NCI-H2029 (cell line): ENCODE results near the gene DCLK1.
"Not testable (repeated sequence)": the region's sequence is repeated elsewhere in the genome, so short reads cannot be mapped to it uniquely, and the experiment has no call there.

Source experiments
- DNase-seq: peaks from one replicate; lab custom pipeline; 2025; lab: John Stamatoyannopoulos, UW

The DCLK1 gene

DNA sequence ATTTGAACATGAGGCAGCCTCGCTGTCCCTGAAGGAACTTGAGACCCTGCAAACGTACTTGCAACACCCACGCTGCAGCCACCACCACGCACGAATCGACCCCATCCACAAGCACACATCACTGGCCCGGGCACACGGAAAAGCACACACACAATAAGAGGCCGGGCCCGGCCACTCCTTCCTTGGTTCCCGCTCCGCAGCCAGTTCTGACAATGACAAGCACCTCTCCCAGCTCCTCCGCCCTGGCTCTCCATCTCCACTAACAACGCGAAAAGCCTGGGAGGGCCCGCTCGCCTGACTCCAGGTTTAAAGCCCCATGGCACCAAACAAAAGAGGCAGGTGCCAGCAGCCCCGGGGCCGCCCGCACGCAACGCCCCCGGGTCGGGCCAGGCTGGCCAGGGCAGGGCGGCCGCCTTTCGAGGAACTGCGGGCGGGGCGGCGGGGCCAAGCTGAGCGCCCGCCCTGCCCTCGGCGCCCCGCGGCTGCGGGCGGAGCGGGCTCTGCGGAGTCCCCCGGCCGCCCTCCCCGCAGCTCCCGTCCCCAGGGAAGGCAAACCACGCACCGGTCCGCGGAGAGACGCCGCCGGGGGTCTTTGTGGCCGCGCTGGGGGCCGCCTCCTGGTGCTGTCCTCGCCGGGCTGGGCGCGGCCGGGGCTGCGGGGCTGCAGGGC, 495 bp downstream of the DCLK1 start:
- DNase-seq = no peak

DNA sequence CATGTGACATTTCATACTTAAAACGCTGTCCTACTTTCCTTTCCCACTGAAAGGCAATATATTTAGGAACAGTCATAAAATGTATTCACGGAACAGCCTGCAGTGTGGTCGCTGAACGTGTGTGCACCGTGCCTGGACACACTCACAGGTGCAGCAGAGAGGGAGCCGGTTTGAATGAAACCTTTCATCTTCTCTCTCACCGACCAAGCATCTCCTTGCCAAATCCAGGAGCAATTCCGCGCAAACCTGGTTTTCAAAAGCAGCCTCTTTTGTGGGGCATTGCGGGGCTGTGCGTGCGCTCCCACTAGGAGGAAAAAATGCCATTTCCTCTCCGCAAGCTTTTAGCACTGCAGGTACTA, 1.0 kb downstream of the DCLK1 start:
- DNase-seq = no peak

DNA sequence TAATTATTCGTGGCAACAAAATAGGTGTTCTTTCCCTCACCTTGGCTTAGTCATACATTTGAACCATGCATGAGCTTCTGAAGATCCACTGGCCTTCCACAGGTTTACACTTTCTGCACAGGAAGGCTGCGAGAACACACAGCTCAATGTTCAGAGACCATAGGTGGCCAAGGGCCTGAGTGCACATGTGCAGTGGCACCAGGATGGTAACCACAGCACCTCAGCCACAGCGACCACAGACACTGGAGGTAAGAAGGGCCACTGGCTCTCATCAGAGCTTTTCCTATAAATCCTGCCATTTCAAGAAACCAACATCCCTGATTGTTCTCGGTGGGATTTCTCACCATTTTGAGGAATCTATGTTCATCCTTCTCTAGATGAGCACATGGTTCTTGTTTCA, 1.6 kb downstream of the DCLK1 start:
- DNase-seq = no peak

DNA sequence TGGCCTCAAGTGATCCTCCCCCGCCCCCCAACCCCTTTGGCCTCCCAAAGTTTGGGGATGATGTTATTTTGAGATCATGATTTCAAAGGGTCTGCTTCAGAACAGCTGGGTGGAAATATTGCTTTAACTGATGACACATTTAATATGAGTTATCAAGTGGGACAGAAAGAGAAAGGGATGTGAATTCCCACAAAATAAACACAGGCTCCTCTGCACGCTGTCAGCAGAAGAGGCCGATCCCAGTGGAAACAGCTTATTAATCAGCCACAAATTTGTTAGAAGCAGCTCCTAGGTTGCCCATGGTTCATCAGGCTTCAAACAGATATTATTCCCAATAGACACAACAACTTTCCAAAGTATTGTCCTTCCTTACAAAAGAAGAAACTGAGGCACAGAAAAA, 4.7 kb downstream of the DCLK1 start:
- DNase-seq = no peak

DNA sequence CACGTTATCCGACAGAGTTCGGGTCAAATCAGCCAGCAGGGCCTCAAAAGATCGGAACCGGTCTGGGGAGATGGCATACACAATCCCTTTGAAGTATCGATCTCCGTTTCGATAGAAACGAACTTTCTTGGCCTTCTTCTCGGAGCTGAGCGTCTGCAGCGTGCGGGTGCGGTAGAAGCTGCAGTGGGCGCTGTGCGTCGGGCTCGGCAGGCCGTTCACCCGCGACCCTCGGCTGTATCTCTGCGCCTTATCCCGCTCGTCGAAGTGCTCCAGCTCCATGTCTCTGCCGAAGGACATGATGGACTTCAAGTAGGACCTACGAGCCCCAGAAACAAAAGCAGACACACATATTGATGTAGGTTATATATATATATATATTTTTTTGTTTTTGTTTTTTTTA, 5.3 kb downstream of the DCLK1 start:
- no peak for DNase-seq

DNA sequence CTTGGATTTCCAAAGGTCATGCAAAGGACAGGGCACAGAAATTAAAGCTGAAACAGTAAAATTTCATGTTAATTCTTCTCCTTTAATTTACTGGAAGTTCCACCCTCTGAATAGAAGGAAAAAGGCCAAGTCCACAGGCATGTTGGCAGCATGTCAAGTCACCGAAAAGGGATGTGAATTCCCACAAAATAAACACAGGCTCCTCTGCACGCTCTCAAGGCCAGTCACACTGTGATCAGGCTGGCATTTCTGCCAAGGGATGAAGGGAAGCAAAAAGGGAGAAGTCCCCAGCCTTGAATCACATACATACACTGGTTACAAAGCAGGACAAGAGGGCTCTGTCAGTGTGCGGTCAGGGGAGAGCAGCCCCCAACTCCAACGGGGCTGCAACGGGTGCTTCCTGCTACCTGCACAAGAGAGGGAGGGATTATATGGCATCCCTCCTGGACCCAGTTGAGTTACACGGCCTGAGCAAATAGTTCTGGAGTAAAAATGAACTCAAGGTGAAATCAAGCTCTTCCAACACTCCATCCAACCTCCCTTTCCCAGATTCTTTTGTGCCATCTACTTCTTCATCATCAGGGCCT, 6.9 kb downstream of the DCLK1 start:
- no peak for DNase-seq

DNA sequence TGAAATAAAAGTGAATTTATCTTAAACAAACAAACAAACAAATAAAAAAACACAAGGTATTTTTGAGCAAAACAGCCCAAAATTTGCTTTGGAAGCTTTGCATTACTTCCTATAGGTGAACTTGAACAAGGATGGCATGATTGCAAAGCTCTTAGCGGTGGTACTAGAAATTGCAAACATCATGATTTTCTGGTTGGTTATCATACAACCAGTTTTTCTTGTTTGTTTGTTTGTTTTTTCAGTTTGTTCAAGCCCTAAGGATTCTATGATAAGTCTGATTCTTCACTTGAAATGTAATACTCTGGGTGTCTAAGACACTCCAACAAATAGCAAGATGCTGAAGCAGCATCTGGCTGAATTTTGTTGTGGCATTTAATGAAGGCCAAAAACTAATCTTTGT, 15.9 kb downstream of the DCLK1 start:
- DNase-seq = no peak

DNA sequence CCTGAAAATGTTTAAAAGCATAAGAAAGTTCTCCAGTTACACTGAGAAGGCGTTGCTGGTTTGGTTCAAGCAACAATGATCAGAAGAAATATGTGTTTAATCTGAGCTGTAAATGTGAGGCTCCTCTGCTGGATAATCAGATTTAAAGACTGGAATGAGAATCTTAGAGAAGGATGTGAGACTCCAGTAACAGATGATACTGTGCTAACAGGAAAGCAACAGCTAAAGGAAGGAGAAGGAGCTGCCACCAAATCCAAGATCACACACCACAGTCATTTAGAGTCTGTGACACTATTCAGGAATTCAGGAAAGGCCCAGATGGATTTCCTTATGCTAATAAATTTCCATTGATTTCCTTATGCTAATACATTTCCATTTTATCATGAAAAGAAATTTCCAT, 16.9 kb downstream of the DCLK1 start:
- no peak for DNase-seq

DNA sequence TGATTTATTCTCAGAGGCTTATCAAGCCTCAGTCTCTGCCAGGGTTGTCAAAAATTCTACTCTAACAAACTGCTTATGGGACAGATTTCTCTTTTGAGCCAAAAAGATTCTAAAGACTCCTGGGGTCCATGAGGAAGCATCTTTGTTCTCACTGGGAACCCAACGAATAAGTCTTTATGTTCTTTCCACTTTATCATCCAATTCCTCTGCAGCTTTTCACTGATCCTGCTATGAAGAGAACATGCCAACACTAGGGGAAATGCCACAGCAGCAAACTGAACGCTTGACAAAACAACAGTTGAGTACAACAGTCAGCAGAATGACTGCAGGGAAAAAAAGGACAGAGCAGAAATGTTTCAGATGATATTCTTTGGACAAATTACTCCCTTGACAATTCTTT, 22.2 kb downstream of the DCLK1 start:
- DNase-seq = no peak

DNA sequence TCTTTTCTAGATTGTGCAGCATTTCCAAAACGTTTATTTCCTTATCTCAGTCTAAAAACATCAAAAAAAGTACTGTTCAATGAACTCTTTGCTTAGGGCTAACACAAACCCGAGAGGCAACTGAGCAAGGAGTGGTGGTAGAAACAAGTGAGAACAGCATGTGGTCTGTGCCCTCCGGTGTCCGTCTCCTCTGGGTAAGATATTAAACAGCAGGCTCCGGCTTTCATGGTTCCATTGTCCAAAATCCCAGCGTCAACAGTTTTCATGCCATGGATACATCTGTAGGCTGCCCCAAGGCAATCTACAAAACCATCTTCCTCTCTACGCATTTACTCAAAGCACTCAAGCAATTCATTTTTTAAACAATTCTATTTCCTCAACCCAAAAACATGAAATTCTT, 22.8 kb downstream of the DCLK1 start:
- no peak for DNase-seq

DNA sequence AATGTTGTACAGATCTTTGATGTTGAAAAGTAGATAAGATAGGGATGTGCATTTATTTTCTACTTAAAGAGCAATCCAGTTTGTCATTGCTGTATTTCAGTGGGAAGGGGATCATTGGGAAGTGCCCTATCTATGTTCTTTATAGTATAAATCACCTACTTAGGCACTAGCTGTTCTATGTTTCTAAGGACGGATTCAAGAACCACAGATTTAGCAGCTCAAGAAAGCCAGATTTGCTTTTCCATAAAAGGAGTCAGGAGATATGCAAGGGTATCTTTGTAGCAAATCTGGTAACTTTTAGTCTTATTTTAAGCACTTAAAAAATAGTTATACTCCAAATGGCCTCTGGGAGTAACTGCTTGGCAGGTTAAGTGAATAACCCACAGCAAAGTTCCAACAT, 23.7 kb downstream of the DCLK1 start:
- no peak for DNase-seq

DNA sequence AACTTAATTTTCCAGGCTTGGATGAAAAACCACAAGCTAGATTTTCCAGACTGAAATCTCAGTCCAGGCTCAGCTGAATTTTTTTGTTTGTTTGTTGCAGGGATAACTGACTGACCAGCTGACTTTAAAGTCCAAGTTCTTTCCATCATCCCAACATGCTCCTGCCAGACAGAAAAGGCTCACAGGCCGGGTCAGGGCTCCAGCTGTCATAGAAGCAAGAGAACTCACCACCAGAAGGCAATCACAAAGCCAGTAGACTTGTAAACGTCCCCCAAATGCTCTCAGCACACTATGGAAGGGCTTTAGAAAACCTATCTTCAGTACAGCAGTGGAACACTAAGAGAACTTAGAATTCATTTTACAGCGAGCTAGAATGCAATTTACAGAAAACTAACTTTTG, 25.5 kb downstream of the DCLK1 start:
- DNase-seq = no peak

DNA sequence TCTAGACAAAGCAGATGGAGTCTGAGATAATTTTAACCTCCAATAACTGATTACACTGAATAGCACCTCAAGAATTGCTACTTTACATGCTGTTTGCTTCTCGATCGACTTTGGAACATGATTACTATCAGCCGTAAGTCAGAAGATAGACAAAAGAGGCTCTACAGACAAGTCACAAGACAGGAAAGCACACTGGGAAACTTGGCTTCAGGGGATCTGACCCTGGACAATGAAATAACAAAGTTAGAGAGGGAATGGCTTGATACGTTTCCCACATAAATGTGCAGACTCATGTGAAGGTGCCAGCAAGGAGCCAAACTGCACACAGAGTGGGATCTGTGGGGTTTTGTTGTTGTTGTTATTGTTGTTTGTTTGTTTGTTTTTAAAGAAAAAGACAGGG, 28.5 kb downstream of the DCLK1 start:
- DNase-seq = no peak

DNA sequence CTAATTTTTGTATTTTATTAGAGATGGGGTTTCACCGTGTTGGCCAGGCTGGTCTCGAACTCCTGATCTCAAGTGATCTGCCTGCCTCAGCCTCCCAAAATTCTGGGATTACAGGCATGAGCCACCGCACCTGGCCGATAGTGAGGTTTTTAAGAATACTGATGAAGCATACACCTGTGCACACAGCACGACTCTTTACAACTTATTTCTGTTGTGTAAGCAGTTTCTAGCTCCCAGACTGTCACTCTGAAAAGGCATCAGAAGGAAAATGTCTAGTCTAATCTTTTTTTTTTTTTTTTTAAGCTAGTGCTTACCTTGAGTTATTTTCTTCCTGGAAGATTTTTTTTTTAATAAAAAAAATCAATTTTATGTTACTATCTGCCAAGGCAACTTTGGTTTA, 29.3 kb downstream of the DCLK1 start:
- not testable (repeated sequence) for DNase-seq

DNA sequence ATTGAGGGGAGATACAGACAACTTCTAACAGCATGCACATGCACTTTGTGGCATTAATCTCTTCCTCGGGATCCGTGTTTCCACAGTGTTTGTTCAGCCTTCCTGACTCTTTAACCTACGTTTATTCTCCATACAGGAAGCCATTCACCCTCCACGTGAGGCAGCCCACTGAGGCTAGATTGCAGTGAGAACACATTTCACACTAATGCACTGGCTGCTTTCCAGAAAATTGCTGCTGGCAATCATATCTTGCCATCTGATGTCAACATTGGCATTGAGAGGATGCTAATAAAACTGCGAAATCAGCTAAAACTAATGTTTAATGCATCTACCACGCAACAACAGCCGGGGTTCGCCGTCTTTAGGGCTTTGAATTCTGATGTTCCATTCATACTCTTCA, 30.0 kb downstream of the DCLK1 start:
- DNase-seq = no peak

DNA sequence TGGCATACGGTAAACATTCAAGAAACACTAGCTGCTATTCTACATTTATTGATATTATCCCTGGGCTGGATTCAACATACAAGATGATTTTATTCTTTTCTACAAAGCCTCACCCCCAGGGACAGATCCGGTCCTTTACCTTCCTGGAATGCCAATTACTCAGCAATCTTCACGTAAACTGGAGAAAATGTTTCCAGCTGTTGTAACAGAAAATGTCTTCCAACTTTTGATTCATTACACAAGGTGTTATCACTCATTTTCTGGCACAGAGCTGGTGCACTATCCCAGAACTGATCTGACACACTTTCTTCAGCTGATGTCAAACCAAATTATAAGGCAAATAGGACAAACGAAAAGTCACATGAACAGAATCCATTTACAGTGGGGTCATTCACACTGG, 33.1 kb downstream of the DCLK1 start:
- no peak for DNase-seq

DNA sequence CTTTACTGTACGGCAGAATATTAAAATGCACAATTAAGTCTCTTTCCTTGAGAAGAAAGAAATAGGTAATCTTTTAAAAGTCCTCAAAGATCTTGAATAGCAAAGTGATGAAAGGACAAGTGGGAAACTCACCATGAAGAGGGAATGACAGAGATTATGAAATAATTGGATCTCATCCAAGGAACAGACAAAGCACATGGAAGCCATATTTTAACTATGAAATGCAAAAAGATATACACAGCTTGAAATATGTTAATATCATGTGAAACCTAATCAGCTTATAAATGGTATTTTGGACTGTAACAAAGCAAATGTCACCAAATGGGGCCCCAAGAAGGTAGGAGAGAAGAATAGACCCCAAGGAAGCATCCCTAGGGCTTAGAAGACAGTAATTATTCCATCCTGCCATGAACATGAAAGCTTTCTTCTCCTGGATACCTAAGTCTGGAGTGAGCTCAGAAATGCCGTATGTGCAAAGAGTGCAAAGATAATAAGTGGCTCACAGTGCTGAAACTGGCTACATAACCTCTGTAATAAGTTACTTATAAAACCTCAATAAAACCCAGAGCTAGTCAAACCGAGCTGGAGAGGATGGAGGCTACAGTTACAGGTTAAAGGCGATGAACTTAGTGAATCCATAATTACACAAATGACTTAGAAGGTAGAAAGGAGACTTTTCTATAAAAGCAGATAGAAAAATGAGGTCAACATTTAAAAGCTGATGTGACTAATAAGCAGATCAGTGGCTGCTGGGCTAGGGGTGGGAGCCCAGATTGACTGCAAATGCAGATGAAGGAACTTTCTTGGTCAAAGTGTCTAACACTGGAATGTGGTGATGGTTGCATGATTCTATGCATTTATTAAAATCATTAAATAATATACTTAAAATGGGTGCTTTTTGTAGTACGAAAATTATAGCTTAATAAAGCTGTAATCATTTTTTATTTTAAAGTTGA, 34.4 kb downstream of the DCLK1 start:
- no peak for DNase-seq

DNA sequence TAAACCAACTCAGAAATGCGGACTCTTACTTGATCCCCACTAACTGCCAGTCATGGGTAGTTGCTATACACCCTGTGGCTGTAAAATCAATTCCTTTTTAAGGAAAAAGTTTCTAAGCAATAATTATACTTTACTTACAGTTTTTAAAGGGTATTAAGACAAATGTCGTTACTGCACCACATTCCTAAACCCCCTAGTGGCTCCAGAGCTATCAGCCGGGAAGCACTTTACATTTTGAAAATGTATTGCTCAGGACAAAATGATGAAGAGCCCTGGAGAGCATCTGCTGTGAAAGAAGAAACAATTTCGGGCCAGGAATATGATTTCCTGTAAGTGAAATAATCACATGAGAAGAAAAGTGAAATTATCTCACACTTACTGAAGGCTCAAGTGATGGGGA, 36.7 kb downstream of the DCLK1 start:
- DNase-seq = no peak

DNA sequence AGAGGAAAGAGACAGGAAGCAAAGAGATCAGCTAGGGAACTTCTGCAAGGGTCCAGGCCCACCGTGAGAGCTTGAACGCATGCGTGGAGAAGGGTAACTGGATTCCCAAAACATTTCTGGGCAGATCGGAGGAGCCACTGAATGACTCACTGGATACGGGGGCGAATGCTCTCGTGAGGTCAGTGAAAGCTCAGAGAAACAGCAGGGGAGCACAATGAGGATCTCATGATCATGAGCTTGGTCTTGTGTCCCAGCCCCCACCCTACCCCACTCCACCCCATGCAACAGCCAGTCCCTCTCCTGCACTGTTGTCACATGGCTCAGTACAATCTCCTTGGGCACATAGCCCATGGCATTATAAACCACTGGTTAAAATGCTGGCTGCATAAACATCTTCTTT, 40.6 kb downstream of the DCLK1 start:
- no peak for DNase-seq

DNA sequence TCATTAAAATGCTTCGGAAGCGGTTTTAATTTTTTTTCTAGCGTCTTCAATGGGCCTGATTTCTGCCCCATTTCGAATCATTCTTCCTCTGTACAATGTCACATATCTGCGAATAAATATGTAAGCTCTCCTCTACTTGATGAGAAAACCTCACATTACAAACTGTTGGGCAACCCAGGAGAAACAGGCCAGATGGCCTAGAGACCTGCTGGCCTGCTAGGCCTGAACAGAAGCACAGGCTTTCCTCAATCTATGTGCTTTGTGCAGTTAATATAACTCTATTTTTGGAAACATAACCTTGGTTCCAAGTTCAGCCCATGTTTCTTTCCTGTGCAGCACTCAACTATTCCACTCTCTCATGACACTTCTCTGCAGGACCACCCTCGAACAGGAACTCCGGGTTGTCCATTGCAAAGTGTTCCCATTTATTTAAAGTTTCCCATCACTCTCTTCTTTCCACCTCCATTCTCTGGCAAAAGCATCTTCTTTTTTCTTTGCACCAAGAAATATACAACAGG, 42.0 kb downstream of the DCLK1 start:
- no peak for DNase-seq

DNA sequence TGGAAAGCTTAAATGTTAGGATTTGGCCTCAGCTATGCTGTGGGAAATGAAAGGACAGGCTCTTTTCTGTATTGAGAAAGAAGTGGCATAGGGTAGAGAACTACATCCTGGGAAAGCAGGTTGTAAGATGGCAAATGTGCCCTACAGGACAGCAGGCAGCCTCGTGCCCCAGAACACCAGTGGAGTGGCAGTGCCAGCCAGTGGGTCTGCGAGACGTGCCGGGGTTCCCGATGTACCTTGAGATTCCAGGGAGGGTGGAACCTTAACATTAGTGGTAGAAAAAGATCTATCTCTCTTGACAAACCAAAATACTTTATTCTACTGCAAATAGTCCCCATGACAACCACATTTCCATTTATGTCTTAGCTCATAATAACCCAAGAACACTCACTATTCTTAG, 42.7 kb downstream of the DCLK1 start:
- no peak for DNase-seq

DNA sequence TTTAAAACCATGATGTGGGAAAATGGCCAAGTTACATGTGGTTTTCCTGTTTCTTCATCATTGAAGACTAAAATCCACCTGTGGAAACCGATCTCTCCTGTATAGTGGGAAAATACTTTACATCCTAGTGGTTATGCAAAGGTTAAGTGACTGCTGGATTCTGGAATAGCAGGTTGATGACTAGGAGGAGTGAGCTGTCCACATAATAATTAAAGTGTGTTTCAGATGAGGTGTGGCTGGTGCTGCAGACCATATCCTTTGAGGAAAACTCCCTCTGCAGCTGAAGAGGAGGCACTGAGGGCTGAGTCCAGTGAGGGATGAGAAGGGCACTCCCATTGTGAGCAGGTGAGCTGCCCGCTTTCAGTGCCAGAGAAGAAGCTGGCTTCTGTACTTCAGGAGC, 43.2 kb downstream of the DCLK1 start:
- no peak for DNase-seq

DNA sequence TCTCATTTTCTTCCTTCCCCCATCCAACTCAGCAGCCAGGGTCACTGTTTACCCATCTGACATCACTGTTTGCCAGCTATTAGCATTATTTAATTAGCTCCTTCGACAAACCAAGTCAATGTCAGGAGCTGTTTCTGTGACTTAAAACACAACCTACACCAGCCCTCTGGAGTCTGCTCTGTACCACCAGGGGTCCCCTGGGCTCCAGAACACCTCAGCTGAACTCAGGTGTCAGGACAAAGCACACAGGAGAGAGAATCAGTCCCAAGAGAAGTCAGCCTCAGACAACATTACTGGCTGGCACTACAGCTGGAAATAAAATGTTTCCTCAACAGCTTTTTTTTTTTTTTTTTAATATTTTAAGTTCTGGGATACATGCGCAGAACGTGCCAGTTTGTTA, 45.1 kb downstream of the DCLK1 start:
- no peak for DNase-seq
